Activated CD4-positive, alpha-beta memory T cell treated with anti-CD3 and anti-CD28 coated beads for 36 hours (primary cell): ENCODE data around the gene CCNY. TPM values are rescaled to one million over a fixed set of nuclear protein-coding genes. Genes with fewer than 3 reads are reported as not detected.

ENCODE experiments used
- CTCF ChIA-PET: fragments of 350-600 bp; sonication (Branson Sonifier 250); formaldehyde crosslinking; loops from one replicate; lab custom pipeline; 2021; ENCODE audit warnings: antibody characterized with exemption, inconsistent platforms; lab: Charles Lee
- POLR2A ChIA-PET: fragments of 350-600 bp; sonication (Branson Sonifier 250); formaldehyde crosslinking; loops from one replicate; lab custom pipeline; 2021; ENCODE audit warnings: antibody characterized with exemption; lab: Charles Lee
- DNase-seq: peaks from one replicate; pipeline ENCODE4 v3.0.0-alpha.2; 2020
- H3K27ac Mint-ChIP-seq: one replicate; pipeline ENCODE4 v1.8.0; 2021; ENCODE audit warnings: mixed read lengths
- H3K27me3 Mint-ChIP-seq: one replicate; pipeline ENCODE4 v1.8.0; 2021; ENCODE audit warnings: mixed read lengths
- H3K36me3 Mint-ChIP-seq: one replicate; pipeline ENCODE4 v1.8.0; 2021; ENCODE audit warnings: mixed read lengths
- H3K4me1 Mint-ChIP-seq: one replicate; pipeline ENCODE4 v1.8.0; 2021; ENCODE audit warnings: low read depth, mixed read lengths
- H3K4me3 Mint-ChIP-seq: one replicate; pipeline ENCODE4 v1.8.0; 2021; ENCODE audit warnings: mild to moderate bottlenecking, mixed read lengths
- H3K9me3 Mint-ChIP-seq: one replicate; pipeline ENCODE4 v1.8.0; 2021; ENCODE audit warnings: mixed read lengths
- intact Hi-C: fragments of 100-400 bp; cut with micrococcal nuclease; formaldehyde crosslinking; loops from one replicate; pipeline ENCODE4 v1.15.1; 2023
- total RNA-seq, 2 experiments: library from RNA; stranded (reverse); gene quantifications; one replicate each; pipeline ENCODE4 v1.2.3, GENCODE V29; 2021

Gene CCNY
- total RNA-seq, 2 experiments from 2014 or later, result 34.6 to 36.2 TPM

DNA sequence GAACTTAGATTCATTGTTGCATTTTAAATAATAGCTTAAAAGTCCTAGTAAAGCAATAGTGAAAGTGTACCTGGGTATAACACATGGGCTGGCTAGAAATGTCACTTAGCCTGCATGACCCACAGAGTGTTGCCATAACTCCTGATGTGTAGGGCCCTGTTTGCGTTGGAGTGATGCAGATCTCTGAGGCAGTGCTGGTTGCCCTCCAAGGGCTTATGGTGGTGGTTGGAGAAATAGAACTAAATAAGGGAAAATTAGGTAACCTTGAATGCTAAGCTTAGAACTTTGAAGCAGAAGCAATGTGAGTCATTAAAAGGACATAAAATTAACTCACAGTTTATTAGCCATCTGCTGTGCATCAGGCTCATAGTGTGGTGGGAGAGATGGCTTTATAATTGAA lies 105.7 kb downstream of the CCNY start:
- Mint-ChIP-seq H3K27ac (peak overlapping the region; percentile 87), H3K36me3 (peaks cover 50% of the 10 kb centered on the region), H3K9me3 (peaks cover 61% of the 10 kb centered on the region), H3K27me3 (no peaks in the 10 kb centered on the region), H3K4me1 (peaks cover 48% of the 10 kb centered on the region), H3K4me3 (peak overlapping the region; percentile 16)
- DNase-seq, result peak; percentile 43
- POLR2A ChIA-PET, result interaction anchor here (2.9 kb wide), 1 partner anchor 86 kb away, joined by 10 read pairs; no protein-coding TSS in a partner anchor
- CTCF ChIA-PET, result interaction anchor here (1.4 kb wide), 1 partner anchor 314 kb away, joined by 3 read pairs; no protein-coding TSS in a partner anchor
- intact Hi-C loops, result loop anchor here (1.0 to 10.0 kb wide), 10 partner anchors 8 to 317 kb away; partner anchors contain the start of gene CREM

DNA sequence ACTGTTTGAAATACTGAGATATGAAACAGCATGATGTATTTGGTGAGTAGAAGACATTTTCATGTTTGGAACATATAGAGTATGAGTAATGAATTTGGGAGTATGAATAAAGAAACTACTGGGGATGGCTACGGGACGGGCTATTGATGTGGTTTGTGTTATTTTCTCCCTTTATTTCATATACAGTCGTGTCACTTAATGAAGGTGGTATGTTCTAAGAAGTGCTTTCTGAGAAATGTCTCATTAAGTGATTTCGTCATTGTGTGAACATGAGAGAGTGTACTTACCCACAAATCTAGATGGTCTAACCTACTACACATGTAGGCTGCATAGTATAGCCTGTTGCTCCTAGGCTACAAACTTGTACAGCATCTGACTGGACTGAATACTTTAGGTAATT lies 106.3 kb downstream of the CCNY start:
- Mint-ChIP-seq H3K27ac (peak overlapping the region; percentile 87), H3K4me3 (no peak overlapping the region), H3K9me3 (peaks cover 61% of the 10 kb centered on the region), H3K36me3 (peaks cover 46% of the 10 kb centered on the region), H3K27me3 (no peaks in the 10 kb centered on the region), H3K4me1 (peaks cover 52% of the 10 kb centered on the region)
- ChIA-PET POLR2A (interaction anchor here (0.6 to 2.9 kb wide), 2 partner anchors 86 to 101 kb away, joined by 3 to 10 read pairs; no protein-coding TSS in a partner anchor), CTCF (interaction anchor here (1.4 kb wide), 1 partner anchor 315 kb away, joined by 3 read pairs; no protein-coding TSS in a partner anchor)
- peak; percentile 62 for DNase-seq
- intact Hi-C loops, result loop anchor here (1.0 to 10.0 kb wide), 10 partner anchors 8 to 318 kb away; partner anchors contain the start of gene CREM

DNA sequence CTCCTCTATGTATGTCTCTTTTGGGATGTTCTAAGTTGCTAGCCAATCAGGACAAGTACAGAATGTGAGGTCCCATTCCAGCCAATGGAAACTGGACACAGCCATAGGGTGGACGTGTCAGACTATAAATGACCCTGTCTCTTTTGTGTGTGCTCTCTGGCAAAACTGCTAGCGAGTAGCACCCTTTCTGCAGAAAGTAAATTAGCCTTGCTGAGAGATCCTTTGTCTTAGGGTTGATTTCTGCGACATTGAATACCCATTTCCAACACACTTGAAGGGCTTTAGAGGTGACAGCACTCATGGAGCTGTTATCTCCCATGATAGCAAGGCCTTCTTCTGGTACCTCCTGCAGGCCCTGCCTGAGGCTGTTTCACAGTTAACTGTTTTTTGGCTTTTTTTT lies 107.5 kb downstream of the CCNY start:
- Mint-ChIP-seq H3K27ac (no peak overlapping the region), H3K27me3 (no peaks in the 10 kb centered on the region), H3K4me3 (no peak overlapping the region), H3K4me1 (peaks cover 65% of the 10 kb centered on the region), H3K36me3 (peaks cover 42% of the 10 kb centered on the region), H3K9me3 (peaks cover 56% of the 10 kb centered on the region)
- CTCF ChIA-PET, result no interaction called here
- intact Hi-C loops, result loop anchor here (2.0 to 10.0 kb wide), 6 partner anchors 29 to 319 kb away; partner anchors contain the start of gene CREM
- no peak for DNase-seq
- POLR2A ChIA-PET, result no interaction called here

DNA sequence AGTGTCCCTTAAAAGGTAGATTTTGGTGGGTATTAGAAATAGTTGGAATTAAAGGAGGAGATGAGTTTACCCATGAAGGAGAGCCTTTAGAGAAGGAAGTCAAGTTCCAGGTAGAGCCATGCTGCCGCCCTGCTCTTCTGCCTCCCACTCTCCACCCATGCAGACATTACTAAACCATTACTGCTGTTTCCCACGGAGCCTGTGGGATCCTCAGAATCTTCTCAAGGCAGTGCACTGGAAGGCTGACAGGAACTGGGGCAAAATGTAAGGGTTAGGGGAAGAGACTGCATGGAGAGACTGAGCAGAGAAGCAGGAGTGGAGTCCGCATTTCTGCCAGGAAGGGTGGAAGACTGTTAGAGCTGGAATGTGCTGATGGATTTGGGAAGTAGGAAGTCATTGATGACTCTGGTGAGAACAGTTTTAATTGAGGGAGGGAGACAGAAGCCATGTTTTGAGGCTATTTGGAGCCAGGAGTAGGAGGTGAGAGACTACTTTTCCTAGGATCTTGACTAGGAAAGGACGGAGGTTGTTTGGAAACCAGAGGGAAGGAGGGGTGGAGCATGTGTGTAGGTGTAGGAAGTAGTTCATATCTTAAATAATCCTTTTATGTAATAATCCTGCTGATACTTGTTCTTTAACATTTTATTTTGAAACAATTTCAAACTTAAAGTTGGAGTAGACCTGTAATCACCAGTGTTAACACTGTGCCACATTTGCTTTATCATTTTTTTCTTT lies 109.0 kb downstream of the CCNY start:
- ChIA-PET POLR2A (no interaction called here), CTCF (no interaction called here)
- intact Hi-C loops, result loop anchor here (10.0 kb wide), 1 partner anchor 321 kb away; the partner anchor contains the start of gene CREM
- H3K4me1 Mint-ChIP-seq, result peaks cover 80% of the 10 kb centered on the region
- H3K27me3 Mint-ChIP-seq, result no peaks in the 10 kb centered on the region
- H3K36me3 Mint-ChIP-seq, result peaks cover 29% of the 10 kb centered on the region
- no peak for DNase-seq
- H3K4me3 Mint-ChIP-seq, result no peak overlapping the region
- H3K27ac Mint-ChIP-seq, result no peak overlapping the region
- peaks cover 46% of the 10 kb centered on the region for H3K9me3 Mint-ChIP-seq

DNA sequence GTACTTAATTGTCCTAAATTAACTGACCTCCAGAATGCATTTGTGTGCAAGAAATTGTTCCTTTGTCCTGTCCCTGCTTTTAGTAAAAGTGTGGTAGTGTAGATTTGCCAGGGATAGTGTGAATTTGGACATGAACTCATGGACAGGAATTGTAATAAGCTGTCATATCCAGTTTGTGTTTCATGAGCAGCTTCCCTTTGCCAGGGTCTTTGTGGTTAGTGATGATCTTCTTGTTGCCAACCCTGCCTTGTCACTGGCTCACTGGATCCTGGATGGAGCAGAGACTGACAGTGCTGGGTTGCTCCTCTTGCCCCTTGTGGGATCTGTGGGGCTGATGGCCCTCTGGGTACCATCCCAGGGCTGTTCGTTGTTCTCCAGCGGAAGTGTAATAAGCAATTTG lies 110.1 kb downstream of the CCNY start:
- peaks cover 29% of the 10 kb centered on the region for H3K36me3 Mint-ChIP-seq
- peaks cover 35% of the 10 kb centered on the region for H3K9me3 Mint-ChIP-seq
- POLR2A ChIA-PET, result no interaction called here
- no peak for DNase-seq
- peaks cover 80% of the 10 kb centered on the region for H3K4me1 Mint-ChIP-seq
- intact Hi-C loops, result loop anchor here (10.0 kb wide), 1 partner anchor 322 kb away; the partner anchor contains the start of gene CREM
- no peaks in the 10 kb centered on the region for H3K27me3 Mint-ChIP-seq
- no peak overlapping the region for H3K27ac Mint-ChIP-seq
- CTCF ChIA-PET, result no interaction called here
- H3K4me3 Mint-ChIP-seq, result no peak overlapping the region

DNA sequence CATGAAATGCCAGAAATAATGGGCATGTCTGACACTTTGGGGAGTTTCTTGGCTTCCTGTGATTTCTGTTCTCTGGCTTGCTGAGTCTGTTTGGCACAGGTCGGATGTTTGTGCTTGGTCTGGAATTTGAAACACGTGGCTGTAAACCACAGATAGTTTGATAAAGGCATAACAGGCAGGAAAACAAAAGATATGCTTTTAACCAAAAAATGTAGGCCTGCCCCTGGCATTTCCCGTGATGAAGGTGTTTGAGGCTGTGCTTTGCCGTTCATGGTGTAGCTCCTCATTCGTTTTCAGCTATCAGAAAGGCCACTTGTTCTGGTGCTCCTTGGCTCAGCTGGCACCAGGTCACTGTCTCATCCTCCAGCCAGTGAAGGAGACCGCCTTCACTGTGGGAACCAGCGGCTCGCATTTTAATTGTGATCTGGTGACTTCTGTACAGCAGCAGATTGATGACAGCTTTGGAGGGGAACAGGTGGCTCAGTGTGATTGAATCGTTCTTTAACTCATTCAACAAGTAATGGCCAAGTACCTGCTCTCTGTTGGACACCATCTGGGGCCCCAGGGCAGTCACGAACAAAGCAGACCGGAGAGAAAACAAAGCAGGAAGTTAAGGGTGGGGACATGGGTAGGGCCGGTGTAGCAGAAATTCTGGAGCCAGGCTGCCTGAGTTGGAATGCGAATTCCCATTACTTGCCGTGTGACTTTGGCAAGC lies 111.5 kb downstream of the CCNY start:
- peak overlapping the region; percentile 45 for H3K4me3 Mint-ChIP-seq
- ChIA-PET POLR2A (no interaction called here), CTCF (no interaction called here)
- intact Hi-C loops, result loop anchor here (10.0 kb wide), 1 partner anchor 323 kb away; the partner anchor contains the start of gene CREM
- H3K9me3 Mint-ChIP-seq, result peaks cover 27% of the 10 kb centered on the region
- H3K36me3 Mint-ChIP-seq, result peaks cover 25% of the 10 kb centered on the region
- DNase-seq, result peak; percentile 27
- peak overlapping the region; percentile 62 for H3K27ac Mint-ChIP-seq
- no peaks in the 10 kb centered on the region for H3K27me3 Mint-ChIP-seq
- H3K4me1 Mint-ChIP-seq, result peaks cover 76% of the 10 kb centered on the region

DNA sequence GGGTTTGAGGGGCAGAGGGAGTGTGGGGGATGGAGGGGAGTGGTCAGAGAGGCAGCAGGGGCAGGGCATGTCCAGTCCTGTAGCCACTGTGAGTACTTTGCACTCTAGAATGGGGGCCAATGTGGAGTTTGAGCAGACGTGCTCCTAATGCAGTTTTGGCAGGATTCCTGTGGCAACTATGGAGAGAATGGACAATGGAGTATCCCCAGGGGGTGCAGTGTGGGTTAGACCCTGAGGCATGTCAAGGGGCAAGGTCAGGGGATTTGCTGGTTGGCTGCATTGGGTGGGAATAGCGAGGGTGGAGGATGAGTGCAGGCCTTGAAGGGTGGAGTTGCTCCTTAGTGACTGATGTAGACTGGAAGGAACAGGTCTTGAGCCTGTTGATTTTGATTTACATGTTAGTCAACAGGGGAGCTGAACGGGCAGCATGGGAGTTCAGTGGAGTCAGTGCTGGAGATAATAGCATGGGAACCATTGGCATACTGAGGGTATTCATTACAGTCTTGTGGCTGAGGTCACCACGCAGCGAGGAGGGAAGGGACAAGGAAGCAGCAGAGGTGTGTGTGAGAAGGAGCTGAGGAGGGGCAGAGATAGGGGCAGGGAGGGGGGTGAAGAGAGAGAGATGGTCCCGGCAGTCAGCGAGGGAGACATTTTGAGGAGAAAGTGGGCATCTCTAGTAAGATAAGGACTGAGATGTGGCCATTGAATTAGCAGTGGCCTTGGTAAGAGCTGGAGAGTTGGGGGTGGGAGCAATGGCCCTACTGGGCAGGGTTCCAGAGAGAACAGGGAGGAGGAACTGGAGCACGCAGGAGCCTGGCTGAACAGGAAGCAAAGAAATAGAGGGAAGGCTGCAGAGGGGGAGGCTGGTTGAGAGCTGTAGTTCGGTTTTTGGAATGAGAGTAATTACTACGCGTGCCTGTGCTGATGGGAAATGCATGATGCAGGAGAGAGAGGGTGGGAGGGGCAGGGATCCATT lies 112.7 kb downstream of the CCNY start:
- H3K27me3 Mint-ChIP-seq, result no peaks in the 10 kb centered on the region
- CTCF ChIA-PET, result no interaction called here
- intact Hi-C loops, result loop anchor here (10.0 kb wide), 1 partner anchor 324 kb away; the partner anchor contains the start of gene CREM
- H3K4me1 Mint-ChIP-seq, result peaks cover 76% of the 10 kb centered on the region
- POLR2A ChIA-PET, result no interaction called here
- H3K36me3 Mint-ChIP-seq, result peaks cover 17% of the 10 kb centered on the region
- H3K9me3 Mint-ChIP-seq, result peaks cover 18% of the 10 kb centered on the region
- no peak for DNase-seq
- no peak overlapping the region for H3K27ac Mint-ChIP-seq
- no peak overlapping the region for H3K4me3 Mint-ChIP-seq

DNA sequence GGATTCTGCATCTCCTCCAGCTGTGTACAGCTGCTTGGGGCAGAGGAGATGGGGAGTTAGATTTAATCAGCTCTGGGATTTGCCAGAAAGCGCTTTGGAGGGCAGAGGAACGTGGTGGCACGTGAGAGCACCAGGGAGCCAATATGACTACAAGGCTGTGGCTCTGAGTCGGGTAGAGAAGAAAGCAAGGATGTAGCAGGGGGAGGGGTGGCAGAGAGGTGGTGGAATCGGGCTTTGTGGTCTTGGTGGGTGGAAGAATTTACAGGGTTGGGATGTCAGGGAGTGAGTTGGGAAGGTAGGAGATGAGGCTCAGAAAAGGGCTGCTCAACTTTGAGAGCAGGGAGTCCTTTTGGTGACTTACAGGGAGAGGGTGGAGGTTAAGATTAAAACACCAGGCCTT lies 113.6 kb downstream of the CCNY start:
- H3K36me3 Mint-ChIP-seq, result peaks cover 10% of the 10 kb centered on the region
- ChIA-PET POLR2A (no interaction called here), CTCF (no interaction called here)
- intact Hi-C loops, result loop anchor here (10.0 kb wide), 1 partner anchor 325 kb away; the partner anchor contains the start of gene CREM
- no peak overlapping the region for H3K4me3 Mint-ChIP-seq
- H3K27me3 Mint-ChIP-seq, result no peaks in the 10 kb centered on the region
- peaks cover 81% of the 10 kb centered on the region for H3K4me1 Mint-ChIP-seq
- H3K27ac Mint-ChIP-seq, result no peak overlapping the region
- H3K9me3 Mint-ChIP-seq, result peaks cover 11% of the 10 kb centered on the region
- DNase-seq, result peak; percentile 31

DNA sequence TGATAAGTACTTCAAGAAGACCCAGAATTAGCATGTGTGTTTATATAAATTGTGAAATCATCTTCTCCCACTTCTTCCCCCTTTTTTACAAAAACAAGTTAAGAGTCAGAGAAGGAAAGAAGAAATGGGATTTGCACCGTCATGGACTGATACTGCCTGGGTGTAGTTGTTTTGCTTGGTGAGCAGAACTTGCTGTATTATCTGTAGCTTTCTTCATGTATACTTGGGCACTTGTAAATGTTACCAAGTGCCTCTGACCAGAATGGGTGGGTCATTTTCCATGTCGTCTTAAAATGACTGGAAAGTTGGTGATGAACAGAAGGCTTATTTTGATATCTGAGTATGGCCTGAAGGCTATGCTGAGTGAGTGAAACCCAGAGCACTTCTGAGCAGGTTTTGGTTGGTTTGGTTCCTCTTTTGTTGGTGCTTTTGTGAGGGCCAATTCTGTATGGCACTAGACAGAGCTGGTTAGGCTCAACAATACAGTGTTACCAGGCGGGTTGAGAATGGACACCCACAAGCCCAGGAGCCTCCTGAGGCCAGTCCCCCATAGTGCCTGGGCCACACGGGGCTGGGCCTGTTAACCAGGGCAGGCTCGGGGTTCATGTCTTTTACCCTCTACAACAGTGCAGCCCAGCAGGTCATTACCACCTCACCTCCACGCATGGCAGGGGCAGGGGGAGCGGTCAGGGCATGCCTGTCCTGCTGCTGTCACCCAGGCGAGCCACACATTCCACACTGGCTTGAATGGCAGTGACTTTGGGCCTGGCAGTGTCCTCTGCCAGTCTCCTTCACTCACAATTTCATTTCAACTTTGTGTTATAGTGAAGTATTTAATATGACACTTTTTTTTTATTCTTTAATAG lies 115.1 kb downstream of the CCNY start:
- Mint-ChIP-seq H3K27ac (no peak overlapping the region), H3K27me3 (no peaks in the 10 kb centered on the region), H3K4me1 (peaks cover 80% of the 10 kb centered on the region), H3K4me3 (no peak overlapping the region), H3K9me3 (no peaks in the 10 kb centered on the region), H3K36me3 (peaks cover 2% of the 10 kb centered on the region)
- POLR2A ChIA-PET, result no interaction called here
- CTCF ChIA-PET, result no interaction called here
- DNase-seq, result no peak
- intact Hi-C loops, result no loop called here

DNA sequence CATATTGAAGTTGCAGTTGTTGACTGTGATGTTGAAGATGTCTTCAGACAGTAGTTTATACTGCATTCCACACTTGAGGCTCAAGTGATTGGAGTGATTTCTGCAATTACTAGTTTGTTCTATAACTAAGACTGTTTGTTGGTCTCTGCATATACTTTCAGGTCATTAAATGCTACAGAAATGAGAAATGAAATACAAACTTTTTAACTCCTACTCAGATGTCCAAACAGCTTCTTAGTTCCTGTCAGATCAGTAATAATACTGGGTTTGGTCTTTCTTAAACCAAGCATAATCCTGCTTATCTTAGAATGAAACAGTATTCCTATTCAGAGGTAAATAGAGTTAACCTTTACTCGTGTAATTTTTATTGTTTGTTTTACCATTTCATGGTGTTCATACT lies 115.9 kb downstream of the CCNY start:
- CTCF ChIA-PET, result interaction anchor here (0.7 kb wide), 1 partner anchor 210 kb away, joined by 3 read pairs; no protein-coding TSS in a partner anchor
- Mint-ChIP-seq H3K36me3 (no peaks in the 10 kb centered on the region), H3K4me1 (peaks cover 78% of the 10 kb centered on the region), H3K27ac (no peak overlapping the region), H3K4me3 (no peak overlapping the region), H3K9me3 (no peaks in the 10 kb centered on the region), H3K27me3 (no peaks in the 10 kb centered on the region)
- DNase-seq, result no peak
- intact Hi-C loops, result no loop called here
- POLR2A ChIA-PET, result no interaction called here
